CD1c-positive myeloid dendritic cell (primary cell): ENCODE data around the gene ZNF236.
"Not testable (repeated sequence)": the region's sequence is repeated elsewhere in the genome, so short reads cannot be mapped to it uniquely, and the experiment has no call there.

ENCODE experiments used
- DNase-seq: peaks from one replicate; pipeline ENCODE4 v3.0.0-alpha.2; 2016; ENCODE audit errors: extremely low spot score

Gene ZNF236

DNA sequence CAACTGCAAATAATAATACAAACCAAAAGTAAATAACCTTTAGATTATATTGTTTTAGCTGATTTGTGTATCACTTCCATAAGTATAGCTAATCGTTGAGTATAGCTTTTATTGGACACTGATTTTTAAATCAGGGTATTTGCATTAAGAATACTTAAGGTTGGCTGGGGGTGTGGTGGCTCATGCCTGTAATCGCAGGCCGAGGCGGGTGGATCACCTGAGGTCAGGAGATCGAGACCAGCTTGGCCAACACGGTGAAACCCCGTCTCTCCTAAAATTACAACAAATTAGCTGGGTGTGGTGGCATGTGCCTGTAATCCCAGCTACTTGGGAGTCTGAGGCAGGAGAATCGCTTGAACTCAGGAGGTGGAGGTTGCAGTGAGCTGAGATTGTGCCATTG, 122.0 kb downstream of the ZNF236 start:
- not testable (repeated sequence) for DNase-seq

GRCh38 chr18:76948345-76948744, 126.0 kb downstream of the ZNF236 start:
- no peak for DNase-seq

DNA sequence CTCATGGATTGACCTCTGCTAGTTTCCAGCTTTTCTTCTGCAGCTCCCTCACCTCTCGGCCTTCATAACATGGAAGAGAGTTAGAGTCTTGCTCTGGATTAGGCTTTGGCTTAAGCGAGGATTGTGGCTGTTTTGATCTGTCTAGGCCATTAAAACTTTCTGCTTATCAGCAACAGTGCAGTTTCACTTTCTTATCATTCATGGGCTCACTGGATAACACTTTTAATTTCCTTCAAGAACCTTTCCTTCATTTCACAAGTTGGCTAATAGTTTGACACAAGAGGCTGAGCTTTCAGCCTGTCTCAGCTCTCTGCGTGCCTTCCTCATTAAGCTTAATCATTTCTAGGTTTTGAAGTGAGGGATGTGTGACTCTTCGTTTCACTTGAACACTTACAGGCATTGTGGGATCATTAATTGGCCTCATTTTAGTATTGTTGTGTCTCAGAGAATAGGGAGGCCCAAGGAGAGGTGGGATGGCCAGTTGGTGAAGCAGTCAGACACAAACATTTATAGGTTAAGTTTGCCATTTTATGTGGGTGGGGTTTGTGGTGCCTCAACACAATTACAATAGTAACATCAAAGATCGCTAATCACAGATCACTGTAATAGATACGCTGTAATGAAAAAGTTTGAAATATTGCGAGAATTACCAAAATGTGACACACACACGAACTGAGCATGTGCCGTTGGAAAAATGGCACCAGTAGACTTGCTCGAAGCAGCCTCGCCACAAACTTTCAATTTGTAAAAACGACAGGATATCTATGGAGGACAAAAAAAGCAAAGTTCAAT, 129.3 kb downstream of the ZNF236 start:
- no peak for DNase-seq

DNA sequence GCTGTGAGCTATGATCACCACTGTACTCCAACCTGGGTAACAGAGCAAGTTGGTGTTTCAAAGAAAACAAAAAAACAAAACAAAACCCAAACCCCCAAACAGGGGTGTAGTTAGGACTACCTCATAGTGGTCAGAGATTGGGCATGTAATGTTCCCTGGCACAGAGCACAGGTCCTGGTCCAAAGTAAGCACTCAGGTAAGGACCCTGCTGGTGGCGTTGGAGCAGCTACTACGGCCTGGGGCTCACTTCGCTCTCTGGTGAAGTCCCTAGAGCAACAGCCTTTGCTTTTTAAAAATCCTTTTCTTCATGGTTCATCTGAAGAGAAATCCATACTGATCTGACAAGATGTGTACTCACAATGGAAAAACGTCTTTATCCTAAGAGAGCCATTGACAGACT, 130.4 kb downstream of the ZNF236 start:
- no peak for DNase-seq

DNA sequence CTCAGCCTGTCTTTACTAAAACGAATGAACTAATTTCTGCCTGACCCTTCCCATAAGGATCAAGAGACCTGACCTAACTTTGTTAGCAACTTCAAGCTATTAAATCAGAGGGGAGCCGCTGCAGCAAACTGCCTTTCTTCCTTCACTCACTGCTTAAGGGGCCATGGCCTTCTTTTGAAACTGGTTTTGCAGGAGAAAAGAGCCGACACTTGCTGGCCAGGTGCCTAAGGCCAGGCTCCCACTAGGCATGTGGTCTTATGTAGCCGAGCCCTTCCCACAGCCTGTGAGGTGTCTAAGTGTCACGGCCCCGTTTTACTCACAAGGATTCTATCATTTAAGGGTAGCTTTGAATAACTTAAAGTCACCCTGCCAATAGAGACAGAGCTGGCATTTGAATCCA, 130.8 kb downstream of the ZNF236 start:
- DNase-seq = no peak

- DNase-seq = no peak
These were observed 131.4 kb downstream of the ZNF236 start for GRCh38 chr18:76953583-76954233.

DNA sequence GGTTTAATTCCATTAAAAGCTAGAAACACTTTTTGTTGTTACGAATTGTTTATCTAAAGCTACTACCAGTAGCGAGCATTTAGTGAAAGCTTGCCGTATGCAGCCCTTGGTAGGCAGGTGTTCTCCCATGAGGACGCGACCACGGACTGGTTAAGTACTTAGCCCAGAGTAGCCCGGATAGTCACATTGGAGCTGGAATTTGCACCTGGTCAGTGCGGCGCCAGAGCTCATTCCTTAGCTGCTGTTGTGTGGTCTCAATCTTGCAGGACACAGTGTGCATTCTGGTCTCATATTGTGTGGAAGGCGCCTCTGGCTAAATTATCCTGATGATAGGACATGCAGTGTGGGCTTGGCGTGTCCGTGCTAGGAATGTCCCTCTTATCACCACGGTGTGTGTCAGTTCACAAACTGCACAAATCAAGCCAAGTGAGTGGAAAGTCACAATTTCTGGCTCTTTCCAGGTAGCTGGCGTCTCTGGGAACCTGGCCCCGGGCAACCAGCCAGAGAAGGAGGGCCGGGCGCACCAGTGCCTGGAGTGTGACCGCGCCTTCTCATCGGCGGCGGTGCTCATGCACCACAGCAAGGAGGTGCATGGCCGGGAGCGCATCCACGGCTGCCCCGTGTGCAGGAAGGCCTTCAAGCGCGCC, 133.3 kb downstream of the ZNF236 start:
- no peak for DNase-seq

DNA sequence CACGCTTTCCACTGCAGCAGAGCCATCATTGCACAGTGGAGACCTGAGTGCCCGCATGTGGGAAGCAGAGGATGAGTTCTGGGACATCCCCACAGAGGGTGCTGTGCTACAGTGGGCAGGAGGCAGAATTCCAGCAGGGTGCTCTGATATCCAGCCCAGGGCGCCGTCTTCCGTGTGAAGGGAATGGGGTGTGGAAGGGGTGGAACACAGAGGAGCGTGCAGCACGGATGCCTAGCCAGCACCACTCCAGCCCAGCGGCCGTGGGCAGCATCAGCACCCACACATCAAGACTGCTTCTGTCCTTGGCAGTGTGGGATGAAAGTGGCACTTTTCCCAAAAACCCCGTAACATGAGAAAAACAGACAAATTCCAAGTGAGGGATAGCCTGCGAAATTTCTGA, 134.3 kb downstream of the ZNF236 start:
- DNase-seq = no peak

GRCh38 chr18:76957384-76958355, 135.3 kb downstream of the ZNF236 start:
- DNase-seq = no peak

DNA sequence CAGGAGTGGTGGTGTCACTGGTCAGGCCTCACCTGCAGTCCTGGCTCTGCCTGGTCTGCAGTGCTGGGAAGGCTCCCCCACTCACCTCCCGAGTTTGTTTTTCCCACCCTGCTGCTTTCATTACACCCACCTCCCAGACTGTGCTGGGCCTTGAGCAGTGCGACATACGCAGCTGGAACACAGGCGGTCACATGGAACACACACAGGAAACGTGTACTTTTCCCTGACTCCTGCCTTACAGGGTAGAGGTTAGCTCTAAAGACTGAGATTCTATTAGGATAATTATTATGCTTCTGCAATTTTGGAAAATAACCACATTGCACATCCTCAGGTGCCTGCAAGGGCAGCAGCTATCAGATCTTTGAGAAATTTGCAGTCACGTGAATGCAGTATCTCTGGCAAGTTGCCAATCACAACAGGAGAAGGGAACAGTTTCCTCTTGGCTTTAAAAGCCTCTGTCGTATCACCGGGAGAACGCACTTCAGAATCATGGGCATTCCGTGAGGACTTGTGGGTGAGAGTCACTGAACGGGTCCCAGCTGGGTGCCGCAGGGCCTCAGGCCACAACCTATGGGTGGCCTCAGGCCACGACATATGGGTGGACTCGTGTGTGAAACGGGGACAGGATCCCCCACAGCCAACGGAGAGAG, 136.5 kb downstream of the ZNF236 start:
- no peak for DNase-seq

DNA sequence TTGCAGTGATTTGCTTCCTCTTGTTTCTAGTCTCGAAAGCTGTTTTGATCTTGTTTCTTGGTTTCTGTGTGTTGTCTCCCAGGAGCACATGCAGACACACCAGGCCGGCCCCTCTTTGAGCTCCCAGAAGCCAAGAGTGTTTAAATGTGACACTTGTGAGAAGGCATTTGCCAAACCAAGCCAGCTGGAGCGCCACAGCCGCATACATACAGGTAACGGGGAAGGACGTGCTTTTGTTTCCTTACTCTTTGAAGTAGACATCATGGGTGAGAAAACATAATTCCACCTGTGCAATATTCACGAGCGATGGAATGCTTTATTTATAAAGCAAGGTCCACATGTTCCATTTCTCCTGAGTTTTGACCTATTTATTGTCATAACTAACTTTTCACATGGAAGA, 137.2 kb downstream of the ZNF236 start:
- DNase-seq = no peak

- DNase-seq = no peak
These were observed 138.2 kb downstream of the ZNF236 start for GRCh38 chr18:76960528-76961035.

GRCh38 chr18:76962851-76963250, 140.5 kb downstream of the ZNF236 start:
- DNase-seq = no peak

DNA sequence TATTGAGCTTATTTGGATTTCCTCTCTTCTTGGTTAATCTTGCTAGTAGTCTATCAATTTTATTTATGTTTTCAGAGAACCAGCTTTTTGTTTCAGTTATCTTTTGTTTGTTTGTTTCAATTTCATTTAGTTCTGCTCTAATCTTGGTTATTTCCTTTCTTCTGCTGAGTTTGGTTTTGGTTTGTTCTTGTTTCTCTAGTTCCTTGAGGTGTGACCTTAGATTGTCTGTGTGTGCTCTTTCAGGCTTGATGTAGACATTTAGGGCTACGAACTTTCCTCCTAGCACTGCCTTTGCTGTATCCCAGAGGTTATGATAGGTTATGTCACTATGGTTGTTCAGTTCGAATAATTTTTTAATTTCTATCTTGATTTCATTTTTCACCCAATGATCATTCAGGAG, 141.6 kb downstream of the ZNF236 start:
- no peak for DNase-seq

- not testable (repeated sequence) for DNase-seq
These were observed 143.3 kb downstream of the ZNF236 start for GRCh38 chr18:76965555-76966151.

DNA sequence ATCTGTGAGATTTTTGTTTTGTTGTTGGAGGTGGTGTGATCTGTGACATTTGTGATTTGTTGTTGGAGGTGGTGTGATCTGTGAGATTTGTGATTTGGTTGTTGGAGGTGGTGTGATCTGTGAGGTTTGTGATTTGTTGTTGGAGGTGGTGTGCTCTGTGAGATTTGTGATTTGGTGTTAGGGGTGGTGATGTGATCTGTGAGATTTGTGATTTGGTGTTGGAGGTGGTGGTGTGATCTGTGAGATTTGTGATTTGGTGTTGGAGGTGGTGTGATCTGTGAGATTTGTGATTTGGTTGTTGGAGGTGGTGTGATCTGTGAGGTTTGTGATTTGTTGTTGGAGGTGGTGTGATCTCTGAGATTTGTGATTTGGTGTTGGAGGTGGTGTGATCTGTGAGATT, 144.9 kb downstream of the ZNF236 start:
- not testable (repeated sequence) for DNase-seq

DNA sequence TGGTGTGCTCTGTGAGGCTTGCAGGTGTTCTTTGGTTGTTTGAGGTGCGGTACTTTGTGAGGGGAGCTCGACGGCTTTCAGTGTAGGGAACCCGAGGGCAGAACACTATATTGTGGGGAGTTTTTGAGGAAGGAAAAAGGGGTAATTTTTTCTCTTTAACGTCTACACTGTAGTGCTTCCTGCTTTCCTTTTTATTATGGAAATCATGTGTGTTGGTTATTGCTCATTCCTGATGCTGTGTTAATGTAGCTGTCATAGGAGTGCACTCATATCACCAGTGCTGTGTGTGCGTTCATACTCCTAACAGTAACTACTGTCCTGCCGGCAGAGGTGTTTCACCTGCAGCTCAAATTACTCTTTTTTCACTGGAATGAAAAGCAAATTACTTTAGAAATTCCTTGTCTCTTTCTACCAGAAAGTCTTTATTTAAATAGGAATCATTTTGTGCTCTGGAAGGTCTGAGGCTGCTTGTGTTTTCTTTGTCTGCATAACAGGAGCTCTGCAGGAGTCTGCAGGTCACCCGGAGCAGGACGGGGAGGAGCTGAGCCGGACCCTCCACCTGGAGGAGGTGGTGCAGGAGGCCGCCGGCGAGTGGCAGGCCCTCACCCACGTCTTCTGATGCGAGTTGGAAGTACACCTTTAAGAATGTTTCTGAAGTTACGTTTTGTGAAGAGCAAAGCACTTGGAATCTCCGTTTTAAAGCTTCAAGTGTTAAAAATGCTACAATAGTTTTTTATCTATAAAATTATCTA, 145.5 kb downstream of the ZNF236 start:
- no peak for DNase-seq

DNA sequence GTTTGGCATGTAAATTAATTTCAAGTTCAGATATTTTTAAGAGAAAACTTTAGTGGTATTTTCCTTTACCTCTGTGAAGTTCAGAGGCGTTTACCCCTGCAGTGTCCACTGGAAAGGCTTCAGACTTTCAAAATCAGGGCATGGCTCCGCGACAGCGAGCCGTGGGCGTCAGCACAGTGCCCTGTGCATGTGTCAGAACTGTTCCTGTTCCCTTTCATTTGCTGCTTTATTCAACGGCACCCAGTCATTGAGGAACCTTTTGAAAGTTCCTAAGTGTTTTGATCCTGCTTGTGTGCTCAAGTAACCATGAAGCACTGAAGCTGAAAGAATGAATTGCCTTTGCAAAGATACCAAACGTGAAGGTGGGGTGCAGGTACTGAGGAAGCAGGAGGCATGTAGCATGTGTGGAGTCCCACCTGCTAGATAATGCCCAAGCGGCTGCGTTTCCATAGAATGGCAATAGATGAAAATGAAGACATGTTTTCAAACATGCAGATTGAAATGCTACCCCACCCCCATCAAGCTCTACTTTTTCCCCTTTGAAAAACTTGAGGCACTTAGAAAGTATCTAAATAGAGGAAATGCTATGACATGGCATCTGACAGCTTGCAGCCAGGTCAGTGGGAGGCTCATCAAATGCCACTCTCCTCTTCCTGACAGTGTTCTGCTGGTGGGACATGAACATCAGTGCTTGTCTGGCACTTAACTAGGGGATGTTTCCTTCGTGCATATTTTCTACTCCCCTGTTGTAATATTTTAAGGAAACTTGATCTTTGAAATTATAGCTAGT, 148.6 kb downstream of the ZNF236 start:
- DNase-seq = peak; percentile 76

DNA sequence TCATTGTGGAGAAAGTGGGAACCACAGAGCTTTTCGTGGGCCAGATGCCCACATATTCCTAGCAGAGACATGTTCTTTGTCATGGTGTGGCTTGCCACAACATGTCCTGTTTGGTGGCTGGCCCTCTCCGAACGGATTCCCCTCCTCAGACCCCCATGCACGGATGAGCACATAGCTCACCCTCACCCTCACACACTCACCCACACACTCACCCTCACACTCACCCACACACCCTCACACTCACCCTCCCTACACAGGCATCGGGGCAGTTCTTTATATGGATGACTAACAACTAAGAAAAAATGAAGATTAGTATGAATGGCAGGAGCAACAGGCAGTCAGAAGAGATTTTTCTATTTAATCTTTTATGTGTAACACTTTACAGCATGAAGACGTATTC, 149.9 kb downstream of the ZNF236 start:
- no peak for DNase-seq
